SIG-M5 treated with dmso at 0.1 percent for 504 hours (cell line): ENCODE results near the gene ICAM4.
A peak's percentile ranks its signal among the peaks of the same experiment; 100 is the strongest.

ENCODE experiments used
- DNase-seq: peaks from one replicate; lab custom pipeline; 2025; ENCODE audit not compliant: unreplicated experiment; lab: John Stamatoyannopoulos, UW

ICAM4 gene

DNA sequence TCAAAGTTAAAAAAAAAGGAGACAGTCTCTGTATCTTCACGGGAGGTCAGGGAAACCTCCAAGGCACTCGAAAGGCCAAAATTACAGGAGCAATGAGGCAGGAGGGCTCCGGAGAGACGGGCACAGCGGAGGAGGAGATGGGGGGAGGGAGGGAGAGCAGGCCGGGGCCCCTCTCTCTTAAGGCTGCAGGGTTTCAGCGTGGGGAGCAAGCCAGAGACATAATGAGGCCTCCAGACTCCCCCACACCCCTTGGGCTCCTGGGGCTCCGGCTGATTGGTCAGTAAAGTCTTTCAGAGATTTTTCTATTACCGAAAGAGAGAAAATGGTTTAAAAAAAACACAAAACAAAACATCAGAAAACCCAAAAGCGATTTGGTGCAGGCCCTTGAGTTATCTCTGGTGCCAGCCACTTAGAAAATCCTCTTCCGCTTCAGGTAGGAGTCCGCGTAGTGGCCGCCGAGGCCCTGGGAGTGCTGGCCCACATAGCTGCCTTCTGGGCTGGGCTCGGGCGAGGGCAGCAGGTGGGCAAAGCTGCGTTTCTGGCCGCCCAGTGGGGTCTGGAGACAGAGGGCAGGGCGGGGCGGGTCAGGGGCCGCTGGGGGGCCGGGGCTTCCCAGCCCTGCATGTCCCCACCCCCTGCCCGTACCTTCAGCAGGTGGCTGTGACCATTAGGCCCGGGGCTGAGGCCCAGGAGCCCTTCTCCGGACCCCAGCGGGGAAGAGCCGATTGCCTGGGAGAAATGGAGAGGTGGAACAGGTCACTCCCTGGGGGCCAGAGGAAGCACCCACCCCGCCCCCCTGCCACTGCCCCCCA, 30.5 kb downstream of the ICAM4 start:
- DNase-seq, result no peak

DNA sequence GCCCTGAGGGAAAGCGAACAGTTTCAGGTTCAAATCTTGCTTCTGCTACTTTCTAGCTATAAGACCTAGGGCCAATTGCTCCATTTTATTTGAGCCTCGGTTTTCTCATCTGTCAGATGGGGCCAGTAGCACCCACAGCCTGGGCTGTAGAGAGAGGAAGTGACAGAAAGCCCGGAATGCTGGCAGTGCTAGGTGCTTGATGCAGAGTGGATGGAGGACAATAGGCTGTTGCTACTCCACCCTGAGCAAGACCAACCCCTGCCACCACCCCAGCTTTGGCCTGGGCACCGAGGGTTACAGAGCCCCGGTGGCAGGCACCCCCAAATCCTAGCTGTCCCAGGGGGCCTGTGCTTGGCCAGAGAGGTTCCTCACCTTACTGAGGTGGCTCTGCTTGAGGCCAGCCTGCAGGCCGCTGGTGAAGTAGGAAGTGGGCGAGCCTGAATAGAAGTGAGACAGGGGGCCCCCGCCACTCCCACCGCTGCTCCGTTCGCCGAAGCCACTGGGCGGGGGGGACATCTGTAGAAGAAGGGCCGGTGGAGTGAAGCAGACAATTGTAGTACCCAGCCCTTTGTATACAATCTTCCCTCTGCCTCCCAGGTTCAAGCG, 31.2 kb downstream of the ICAM4 start:
- no peak for DNase-seq

DNA sequence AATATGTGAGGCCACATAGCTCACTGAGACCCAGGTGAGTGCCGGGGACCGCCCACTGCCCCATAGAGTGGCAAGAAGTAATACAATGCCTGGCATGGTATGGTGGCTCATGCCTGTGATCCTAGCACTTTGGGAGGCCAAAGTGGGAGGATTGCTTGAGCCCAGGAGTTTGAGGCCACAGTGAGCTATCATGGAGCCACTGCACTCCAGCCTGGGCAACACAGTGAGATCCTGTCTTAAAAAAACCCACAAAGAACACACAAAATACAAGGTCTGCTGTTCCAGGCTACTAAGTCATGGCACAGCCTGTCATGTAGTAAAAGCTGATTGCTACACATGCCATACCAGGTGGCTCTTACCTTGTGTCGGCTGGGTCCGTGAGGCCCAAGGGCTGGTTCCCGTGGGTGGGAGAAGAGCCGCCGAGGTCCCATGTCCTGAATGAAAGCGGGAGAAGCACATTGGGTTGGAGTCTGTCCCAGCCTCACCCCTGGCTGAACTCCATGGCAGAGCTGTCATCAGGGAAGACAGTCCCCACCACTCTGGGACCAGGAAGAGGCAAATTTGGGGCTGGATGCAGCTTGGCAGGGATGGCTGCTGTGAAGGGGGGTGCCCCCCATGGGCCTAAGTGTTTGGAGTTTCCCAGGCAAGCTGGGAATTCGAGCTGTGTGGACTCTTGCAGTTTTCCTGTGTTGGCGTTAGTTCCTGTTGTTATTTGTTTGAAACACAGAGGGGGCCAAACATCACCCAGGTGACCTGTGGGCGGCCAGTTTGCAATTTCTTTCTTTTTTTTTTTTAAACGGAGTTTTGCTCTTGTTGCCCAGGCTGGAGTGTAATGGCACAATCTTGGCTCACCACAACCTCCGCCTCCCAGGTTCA, 32.3 kb downstream of the ICAM4 start:
- no peak for DNase-seq

DNA sequence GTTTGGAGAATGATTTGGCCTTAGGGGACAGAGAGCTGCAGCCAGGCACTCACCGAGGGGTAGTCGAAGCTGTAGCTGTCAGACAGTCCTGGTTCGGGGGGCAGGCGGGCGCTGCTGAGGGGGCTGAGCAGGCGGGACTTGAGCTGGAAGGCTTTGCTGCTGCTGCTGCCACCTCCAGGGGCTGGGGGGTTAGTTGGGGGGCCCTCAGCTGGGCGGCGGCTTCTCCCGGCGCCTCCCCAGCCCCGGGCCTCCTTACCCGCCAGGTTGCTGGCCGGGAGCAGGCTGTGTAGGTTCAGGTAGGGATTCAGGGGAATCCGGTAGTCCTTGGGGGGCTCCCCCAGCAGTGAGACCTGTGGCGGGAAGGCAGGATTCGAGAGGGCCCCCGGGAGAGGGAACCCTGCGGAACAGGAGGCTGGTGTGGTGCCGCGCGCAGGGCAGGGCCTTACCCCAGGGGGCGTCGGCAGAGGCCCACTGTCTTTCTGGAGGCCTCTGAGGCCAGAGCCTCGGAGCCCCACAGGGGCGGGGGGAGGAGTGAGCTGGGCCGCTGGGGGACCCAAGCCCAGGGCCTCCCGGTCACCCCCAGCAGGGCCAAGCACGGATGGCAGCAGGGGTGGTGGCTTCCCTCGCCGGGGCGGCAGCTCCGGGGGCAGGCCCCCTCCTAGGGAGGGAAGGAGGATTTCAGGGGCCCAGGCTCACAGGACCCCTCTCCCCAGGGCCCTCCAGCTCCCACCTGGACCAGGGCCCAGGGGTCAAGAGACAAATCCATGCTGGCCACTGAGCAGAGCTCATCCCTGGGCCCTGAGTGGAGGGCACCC, 34.1 kb downstream of the ICAM4 start:
- no peak for DNase-seq

DNA sequence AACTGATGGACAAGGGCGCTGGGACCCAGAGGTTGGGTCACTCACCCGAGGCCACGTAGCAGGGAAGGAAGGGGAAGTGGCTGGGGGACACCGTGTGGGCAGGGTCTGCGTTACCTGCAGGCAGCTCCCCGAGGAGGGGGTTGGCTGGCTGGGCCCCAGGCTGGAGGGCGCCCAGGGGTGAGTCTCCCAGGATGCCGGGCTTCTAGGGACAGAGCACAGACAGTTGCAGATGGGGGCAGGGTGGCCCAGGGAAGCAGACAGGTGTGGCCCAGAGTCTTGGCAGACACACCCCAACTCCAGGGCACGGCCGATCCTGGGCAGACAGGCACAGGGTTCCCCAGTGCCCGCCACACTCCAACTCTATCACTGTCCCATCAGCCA, 34.7 kb downstream of the ICAM4 start:
- no peak for DNase-seq

DNA sequence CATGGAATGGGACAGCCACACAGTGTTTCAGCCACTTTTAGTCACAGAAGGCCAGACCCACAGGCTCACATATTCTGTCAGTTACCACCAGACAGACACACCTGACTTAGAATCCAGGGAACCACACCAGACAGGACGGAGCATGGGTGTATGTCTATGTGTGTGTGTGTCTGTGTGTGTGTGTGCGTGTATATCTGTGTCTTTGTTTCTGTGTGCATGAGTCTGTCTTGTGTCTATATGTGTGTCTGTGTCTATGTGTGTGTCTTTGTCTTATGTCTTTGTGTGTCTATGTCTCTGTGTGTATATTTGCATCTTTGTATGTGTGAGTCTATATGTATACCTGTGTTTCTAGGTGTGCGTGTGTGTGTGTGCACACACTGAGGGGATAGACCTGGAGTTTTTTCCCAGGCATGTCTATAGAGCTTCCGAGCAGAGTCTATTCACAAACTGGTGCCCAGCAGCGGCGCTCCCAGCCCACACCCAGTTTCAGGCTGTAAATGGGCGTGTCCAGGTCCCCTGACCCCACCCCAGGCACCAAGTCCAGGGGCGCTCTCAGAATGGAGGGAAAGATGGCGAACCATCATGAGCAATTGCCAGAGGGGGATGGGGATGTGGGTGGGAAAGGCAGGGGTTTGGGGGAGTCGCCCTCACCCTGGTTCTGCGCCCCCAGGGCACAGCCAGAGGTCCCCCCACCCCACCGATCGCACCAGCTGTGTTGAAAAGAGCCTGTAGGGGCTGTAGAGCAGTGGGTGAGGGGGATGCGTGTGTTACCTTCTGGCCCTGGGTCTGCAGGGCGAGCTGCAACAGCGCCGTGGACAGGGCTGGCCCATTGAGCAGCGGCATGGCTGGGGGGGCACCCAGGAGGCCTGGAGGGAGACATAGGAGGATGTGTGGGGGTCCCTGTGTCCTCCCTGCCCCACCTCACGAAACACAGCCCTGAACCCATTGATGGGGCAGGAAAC, 35.4 kb downstream of the ICAM4 start:
- no peak for DNase-seq

DNA sequence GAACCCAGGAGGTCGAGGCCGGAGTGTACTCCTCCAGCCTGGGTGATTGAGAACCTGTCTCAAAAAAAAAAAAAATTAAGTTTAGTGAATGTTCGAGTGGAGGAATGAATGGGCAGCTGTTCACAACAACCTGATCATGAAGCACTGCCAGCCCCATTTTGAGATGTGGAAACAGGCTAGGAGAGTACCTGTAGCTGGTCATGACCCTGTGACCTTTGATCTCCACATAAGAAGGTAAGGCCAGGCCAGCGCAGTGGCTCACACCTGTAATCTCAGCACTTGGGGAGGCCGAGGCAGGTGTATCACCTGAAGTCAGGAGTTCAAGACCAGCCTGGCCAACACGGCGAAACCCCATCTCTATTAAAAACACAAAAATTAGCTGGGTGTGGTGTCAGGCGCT, 39.0 kb downstream of the ICAM4 start:
- DNase-seq, result no peak

DNA sequence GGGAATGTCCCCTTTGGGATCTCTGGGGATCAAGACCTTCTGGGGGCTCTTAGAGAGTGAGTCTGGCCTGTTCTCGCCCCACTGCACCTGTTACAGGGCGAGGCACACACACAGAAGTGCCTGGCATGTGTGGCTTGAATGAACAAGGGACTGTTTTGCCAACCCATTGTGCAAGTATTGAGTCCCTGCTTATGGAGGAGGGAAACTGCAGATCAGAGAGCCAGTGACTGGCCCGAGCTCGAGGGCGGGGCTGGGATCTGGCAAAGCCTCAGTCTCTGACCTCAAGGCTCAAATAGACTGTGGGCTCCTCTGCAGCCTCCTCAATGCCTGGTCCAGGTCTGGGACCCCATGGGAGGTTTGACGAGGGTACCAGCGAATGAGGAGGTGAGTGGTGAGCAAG, 41.0 kb downstream of the ICAM4 start:
- no peak for DNase-seq

DNA sequence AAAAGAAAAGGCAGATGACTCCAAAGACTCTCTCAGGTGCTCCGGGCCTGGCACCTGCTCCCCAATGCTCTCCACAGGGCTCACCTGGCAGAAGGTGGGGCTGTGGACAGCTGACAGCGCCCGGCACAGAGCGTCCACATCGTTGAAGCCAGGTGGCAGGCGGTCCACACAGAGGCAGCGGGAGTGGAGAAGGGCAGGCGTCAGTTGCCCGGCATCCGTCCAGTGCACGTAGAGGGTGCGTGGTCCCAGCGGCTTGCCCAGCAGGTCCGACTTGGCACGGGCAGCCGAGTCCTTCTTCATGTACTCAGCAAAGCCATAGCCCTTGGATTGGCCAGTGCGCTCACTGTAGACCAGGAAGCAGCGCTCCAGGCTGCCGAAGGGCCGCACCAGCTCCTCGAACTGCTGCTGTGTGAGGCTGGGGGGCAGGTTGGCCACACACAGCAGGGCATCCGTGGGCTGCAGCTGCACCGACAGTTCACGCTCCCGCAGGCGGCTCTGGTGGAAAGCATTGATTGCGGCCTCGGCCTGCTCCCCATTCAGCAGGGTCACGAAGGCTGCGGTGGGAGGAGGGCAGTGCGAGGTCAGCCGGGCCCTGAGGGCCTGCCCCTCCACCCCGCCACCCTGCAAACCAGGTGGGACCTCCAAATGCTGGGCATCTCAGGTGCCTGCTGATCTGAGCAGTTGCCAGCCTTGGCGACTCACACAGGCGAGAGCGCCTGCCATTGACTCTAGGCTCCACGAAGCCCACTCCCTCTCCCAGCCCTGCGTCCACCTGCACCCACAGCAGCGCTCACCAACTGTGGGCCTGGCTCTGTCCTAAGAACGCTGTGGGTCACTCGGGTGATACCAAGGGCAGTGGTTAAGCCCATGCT, 42.0 kb downstream of the ICAM4 start:
- no peak for DNase-seq

DNA sequence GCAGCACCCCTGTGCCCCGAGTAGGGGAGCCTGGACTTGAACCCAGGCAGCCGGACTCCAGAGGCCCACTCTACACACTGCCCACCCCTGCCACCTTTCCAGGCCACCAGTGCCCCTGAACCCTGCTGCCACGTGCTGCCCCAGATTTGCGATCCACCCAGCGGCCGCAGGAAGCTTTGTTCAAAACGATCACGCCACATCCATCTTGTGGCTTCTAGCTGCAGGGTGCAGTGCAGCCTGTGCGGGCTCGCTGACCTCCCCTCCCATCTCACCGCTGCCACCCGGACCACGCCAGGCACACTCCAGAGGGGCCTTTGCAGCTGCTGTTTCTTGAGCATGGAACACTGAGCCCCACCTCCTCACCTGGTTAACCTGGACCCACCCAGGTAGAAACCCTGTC, 42.8 kb downstream of the ICAM4 start:
- no peak for DNase-seq

DNA sequence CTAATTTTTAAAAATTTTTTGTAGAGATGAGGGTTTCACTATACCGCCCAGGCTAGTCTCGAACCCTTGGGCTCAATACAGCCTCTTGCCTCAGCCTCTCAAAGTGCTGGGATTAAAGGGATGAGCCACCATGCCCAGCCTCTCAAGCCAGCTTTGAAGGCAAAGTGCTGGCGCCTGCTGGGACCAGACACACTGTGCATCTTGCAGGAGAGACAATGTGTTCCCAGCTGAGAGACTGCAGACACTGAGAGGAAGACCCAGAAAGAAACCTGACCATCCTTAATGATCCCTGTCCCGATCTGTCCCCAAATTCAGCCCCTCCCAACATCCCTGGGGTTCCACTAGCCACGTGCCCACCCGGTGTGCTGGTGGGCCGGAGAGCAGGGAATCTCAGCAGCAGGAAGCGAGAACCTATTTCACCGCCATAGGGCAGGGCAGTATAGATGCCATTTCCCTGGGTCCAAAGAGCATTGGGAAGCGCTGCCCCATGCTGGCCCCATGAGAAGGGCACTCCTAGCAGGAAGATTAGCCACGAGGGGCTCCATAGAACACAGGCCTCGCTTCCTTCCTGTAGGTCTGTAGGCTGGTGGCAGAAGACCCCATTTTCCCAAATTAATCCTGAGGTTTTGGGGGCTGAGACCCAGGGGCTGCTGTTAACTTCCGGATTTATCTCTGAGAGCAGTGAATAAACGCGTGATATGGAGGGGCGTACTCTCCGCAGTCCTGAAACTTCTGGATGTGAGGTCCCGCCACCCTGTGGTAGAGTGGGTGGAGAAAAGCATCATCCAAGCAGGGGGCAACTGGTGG, 45.6 kb downstream of the ICAM4 start:
- DNase-seq, result no peak

DNA sequence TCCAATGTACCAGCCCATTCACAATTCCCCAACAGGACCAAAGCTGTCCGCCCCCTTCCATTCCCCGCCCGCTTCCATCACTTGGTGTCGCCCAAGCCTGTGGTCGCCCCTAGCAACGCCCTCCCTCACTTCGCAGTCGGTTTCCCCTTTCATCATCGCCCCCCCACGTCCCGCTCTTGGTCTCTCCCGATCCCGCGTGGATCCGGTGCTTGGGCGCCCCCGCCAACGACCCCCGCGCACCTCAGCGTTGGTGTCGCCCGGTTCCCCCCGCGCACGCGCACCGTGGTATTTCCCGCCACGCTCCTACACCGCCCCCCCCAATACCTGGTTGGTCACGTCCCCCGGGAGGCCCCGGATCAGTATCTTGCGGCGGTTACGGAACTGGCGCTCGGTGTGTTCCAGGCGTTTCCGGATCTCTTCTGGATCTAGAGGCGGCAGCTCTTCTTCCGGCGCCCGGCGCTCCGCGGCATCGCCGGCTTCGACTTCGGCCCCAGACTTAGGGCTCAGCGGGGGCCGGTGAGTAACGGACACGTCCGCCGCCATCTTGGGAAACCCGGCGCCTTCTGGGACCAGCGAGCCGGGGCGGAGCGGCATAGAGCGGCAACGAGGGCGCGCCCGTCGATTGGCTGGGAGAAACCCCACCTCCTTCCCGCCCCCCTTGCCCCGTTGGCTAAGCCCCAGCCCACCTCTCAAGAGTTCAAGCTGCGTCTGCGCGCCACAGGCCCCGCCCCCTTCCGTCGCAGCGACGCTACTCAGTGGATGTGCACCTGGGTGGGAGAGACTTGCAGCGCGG, 46.4 kb downstream of the ICAM4 start, which contains the start of gene RAVER1:
RAVER1 (minus strand) TSS at position 565 of the 793 bp plus-strand sequence; CDS start at position 543, 22 bp downstream.
- peak; percentile 93 for DNase-seq

DNA sequence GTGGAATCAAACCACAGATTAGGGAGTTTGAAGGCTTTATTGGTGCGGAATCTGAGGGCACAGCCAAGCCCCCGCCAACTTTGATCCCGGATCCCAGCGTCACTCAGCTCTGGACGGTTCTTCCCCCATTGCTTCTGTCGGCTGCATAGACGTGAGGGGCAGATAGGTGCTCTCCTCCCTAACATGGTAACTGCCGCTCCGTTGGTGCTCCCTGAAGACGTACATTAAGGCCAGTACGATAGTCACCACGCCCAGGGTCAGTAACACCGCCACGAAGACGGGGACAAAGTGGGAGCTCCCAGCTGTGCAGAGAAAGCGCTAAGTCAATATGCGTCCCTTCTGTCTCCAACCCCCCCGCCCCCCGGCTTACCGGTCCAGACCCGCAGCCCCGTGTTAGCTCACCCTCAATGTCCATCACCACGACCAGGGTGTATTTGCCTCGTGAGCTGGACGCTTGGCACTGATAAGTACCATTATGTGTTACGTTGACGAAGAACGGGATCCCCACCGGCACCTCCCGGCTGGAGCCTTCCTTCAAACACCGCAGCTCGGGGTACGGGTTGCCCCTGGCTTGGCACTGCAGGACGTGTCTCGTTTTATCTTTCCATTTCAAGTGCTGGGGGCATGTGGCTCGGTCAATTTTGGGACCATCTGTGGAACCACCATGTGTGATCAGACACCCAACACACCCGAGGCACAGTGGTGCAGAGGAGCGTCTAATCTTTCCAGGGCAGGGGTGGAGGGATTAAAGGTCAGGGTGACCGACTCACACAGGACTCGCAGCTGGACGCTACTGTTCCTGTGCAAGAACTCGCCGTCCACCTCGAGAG, 47.2 kb downstream of the ICAM4 start:
- no peak for DNase-seq

DNA sequence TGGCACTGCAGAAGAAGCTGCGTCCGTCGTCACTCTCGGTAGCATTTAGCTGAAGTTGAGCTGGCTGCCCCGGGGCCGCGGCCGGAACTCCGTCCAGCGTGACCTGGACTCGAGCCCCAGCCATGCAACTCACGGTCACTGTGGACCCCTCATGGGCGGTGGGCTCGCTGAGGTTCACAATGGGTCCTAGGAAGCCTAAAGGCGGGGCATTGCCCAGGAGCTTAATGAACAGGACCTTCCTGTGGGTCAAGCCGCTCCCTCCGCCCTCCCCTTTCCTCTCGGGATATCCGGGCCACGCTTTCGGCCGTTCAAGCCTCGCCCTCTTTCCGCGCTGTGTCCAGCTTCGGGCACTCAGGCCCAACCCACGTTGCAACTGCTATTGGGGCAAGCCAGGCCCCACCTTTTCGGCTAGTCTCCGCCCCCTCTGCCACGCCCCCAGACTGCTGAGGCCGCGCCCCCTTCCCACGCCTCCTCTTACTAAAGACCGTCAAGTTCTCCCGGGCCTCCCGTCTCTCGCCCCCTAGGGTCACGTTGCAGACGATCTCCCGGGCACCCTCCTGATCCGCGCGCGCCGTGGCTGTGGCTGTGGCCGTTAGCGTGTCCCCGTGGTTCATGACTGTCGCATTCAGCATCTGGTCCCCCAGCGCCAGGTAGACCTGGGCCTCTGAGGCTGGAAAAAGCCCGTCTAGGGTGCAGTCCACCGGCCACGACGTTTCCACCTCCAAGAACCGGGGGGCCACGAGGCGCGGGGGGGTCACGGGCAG, 48.0 kb downstream of the ICAM4 start:
- peak; percentile 45 for DNase-seq

DNA sequence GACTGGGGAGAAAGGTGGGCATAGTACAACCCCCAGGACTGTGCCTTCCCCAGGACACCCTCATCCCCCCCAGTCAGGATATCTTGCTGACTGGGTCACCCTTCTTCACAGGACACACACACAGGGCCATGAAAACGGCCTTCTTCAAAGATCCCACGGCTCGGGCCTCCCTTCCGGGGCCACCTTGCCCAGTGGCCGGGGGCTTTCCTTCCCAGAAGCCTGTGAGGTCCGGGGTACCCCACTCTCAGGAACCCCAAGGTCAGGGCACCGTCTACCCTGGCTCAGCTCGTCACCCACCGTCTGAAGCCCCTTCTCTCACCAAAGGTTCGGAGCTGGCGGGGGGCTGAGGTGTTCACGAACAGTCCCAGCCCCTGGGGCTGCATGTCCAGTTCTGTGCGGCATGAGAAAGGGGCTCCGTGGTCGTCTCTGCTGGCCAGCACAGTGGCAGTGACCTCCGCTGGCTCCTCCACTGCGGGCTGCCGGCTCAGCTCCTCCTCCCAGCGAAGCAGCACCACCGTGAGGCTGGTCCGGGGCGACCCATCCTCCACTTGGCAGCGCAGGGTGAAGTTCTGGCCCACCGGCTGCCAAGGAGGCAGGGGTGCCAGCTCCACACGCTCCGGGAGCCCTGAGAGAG, 48.7 kb downstream of the ICAM4 start:
- no peak for DNase-seq
